K562 (cell line): ENCODE data around the gene DAZAP1. TPM values are rescaled to one million over a fixed set of nuclear protein-coding genes. Genes with fewer than 3 reads are reported as not detected.

Experiments used
- E2F3 ChIP-seq: fragments of 250-450 bp; sonication (Bioruptor Pico); IDR thresholded peaks from 2 replicates; pipeline ENCODE4 v1.4.0; 2020; ENCODE audit warnings: mild to moderate bottlenecking
- ETS1 ChIP-seq: conservative IDR thresholded peaks from 2 replicates; pipeline ENCODE4 v1.6.1; 2011; ENCODE audit warnings: low read depth, mild to moderate bottlenecking, low read length; ENCODE audit not compliant: control insufficient read depth
- HDAC3 ChIP-seq: fragments of 450-650 bp; IDR thresholded peaks from 2 replicates; pipeline ENCODE4 v1.6.1; 2018; ENCODE audit warnings: borderline replicate concordance, mild to moderate bottlenecking, moderate library complexity; ENCODE audit not compliant: partially characterized antibody
- JUND ChIP-seq, 2 experiments: IDR thresholded peaks; 2 replicates in 1 of 2; 3 replicates in 1 of 2; pipeline ENCODE4 v1.6.1; 2011; ENCODE audit warnings: borderline replicate concordance in 2 of 2, low read depth in 2 of 2, low read length in 2 of 2, improper control_type of control experiment in 1 of 2, missing biosample characterization in 1 of 2, missing genetic modification characterization in 1 of 2, missing genetic modification reagents in 1 of 2
- NR2C1 ChIP-seq, 2 experiments: fragments of 450-650 bp; IDR thresholded peaks; 2 replicates each; pipeline ENCODE4 v1.6.1; 2017; ENCODE audit warnings: mild to moderate bottlenecking in 2 of 2, antibody characterized with exemption in 1 of 2, inconsistent platforms in 1 of 2, missing compliant biosample characterization in 1 of 2, missing genetic modification characterization in 1 of 2
- PTBP1 ChIP-seq: fragments of 200-400 bp; formaldehyde crosslinking; IDR thresholded peaks from 2 replicates; pipeline ENCODE4 v1.6.1; 2017; ENCODE audit warnings: low read depth, low read length
- polyA plus RNA-seq, 8 experiments: library from polyadenylated mRNA; depleted of rRNA in 4 of 8; stranded (reverse) in 5 of 8; unstranded in 3 of 8; fragments of >200 nt; fragmentation: Nextera tagmentation in 2 of 8; fragmentation: Illumina TruSeq in 1 of 8; extraction: Ambion mirVana in 2 of 8; extraction: Trizol in 1 of 8; gene quantifications; 2 replicates each; pipeline versions ENCODE4 v1.2.1 to v1.2.3, GENCODE V29; 2011 to 2014; ENCODE audit warnings: inconsistent platforms in 1 of 8, missing spikeins in 1 of 8
- total RNA-seq, 7 experiments: library from RNA; depleted of rRNA in 6 of 7; stranded (reverse); fragments of >200 nt in 6 of 7; fragmentation: Illumina TruSeq in 2 of 7; extraction: Trizol in 2 of 7; gene quantifications; 2 replicates each; pipeline versions ENCODE4 v1.2.1 to v1.2.3, GENCODE V29; 2011 to 2021; ENCODE audit warnings: low replicate concordance in 1 of 7

DAZAP1 gene
- total and polyA plus RNA-seq, 9 of the 15 experiments (the other 6 are each of a cell fraction or from before 2014, with no cell fraction given), result 10.8 to 289 (median 142) TPM

- TF ChIP-seq JUND (IDR thresholded peaks at IDR 0.05; ENCODE audit: borderline replicate concordance, low read depth, low read length), result peak; percentile 6; the same call in 1 of the 2 replicates
- TF ChIP-seq JUND (tag; IDR thresholded peaks at IDR 0.05; ENCODE audit: borderline replicate concordance, low read depth, low read length), result no peak; the same call in 2 of the 3 replicates
- TF ChIP-seq NR2C1 (IDR thresholded peaks at IDR 0.05), result no peak
- no peak for TF ChIP-seq NR2C1 (tag; IDR thresholded peaks at IDR 0.05)
- no peak for TF ChIP-seq HDAC3
- no peak; the same call in 1 of the 2 replicates for TF ChIP-seq ETS1
- no peak for TF ChIP-seq E2F3 (CRISPR knock-in tag)
- peak; percentile 69; the same call in 1 of the 2 replicates for TF ChIP-seq PTBP1
These were observed 48.1 kb downstream of the DAZAP1 start (continued) for GRCh38 chr19:1455336-1456120.
